Astrocyte (in vitro differentiated cells and primary cell): ENCODE measurements around the gene GIPC1. TPM values are rescaled to one million over a fixed set of nuclear protein-coding genes. Genes with fewer than 3 reads are reported as not detected.

Experiments used
- DNase-seq: peaks from one replicate; pipeline ENCODE4 v3.0.0-alpha.2; 2010; ENCODE audit warnings: low read depth
- FAIRE-seq: peaks from 2 replicates; lab custom pipeline; 2011; peaks lifted over from hg19 to GRCh38; lab: Jason Lieb, UNC
- H2AFZ ChIP-seq: 2 replicates; pipeline ENCODE4 v1.6.0; 2012; ENCODE audit warnings: low read depth, low read length, inconsistent platforms
- H3K27ac ChIP-seq: 2 replicates; pipeline ENCODE4 v1.5.1; 2011; ENCODE audit warnings: low read depth, low read length, inconsistent platforms
- H3K27me3 ChIP-seq: 2 replicates; pipeline ENCODE4 v1.6.0; 2011; ENCODE audit warnings: low read length, inconsistent platforms; ENCODE audit not compliant: insufficient read depth
- H3K36me3 ChIP-seq: 2 replicates; pipeline ENCODE4 v1.5.1; 2011; ENCODE audit warnings: low read length, inconsistent platforms; ENCODE audit not compliant: insufficient read depth
- H3K4me1 ChIP-seq: 2 replicates; pipeline ENCODE4 v1.5.1; 2011; ENCODE audit warnings: low read length, inconsistent platforms; ENCODE audit not compliant: insufficient read depth
- H3K4me2 ChIP-seq: 2 replicates; pipeline ENCODE4 v1.6.0; 2012; ENCODE audit warnings: low read length, inconsistent platforms
- H3K4me3 ChIP-seq: 2 replicates; pipeline ENCODE4 v1.5.1; 2011; ENCODE audit warnings: low read depth, mild to moderate bottlenecking, low read length, inconsistent platforms; ENCODE audit not compliant: insufficient read depth
- H3K79me2 ChIP-seq: 2 replicates; pipeline ENCODE4 v1.6.0; 2012; ENCODE audit warnings: mild to moderate bottlenecking, low read length, inconsistent platforms; ENCODE audit not compliant: insufficient read depth
- H3K9ac ChIP-seq: 2 replicates; pipeline ENCODE4 v1.6.0; 2012; ENCODE audit warnings: mild to moderate bottlenecking, low read length, inconsistent platforms
- H3K9me3 ChIP-seq: 2 replicates; pipeline ENCODE4 v1.5.1; 2012; ENCODE audit warnings: low read depth, mild to moderate bottlenecking, low read length, inconsistent platforms; ENCODE audit not compliant: insufficient read depth
- H4K20me1 ChIP-seq: 2 replicates; pipeline ENCODE4 v1.6.0; 2012; ENCODE audit warnings: low read length, inconsistent platforms; ENCODE audit not compliant: insufficient read depth
- H3K27ac Mint-ChIP-seq: one replicate; pipeline ENCODE4 v1.8.0; 2021; ENCODE audit warnings: mild to moderate bottlenecking, mixed read lengths; ENCODE audit not compliant: unreplicated experiment
- H3K27me3 Mint-ChIP-seq: one replicate; pipeline ENCODE4 v1.8.0; 2021; ENCODE audit warnings: low read depth, mixed read lengths; ENCODE audit not compliant: unreplicated experiment
- H3K36me3 Mint-ChIP-seq: one replicate; pipeline ENCODE4 v1.8.0; 2021; ENCODE audit warnings: low read depth, mixed read lengths; ENCODE audit not compliant: unreplicated experiment
- H3K4me1 Mint-ChIP-seq: one replicate; pipeline ENCODE4 v1.8.0; 2021; ENCODE audit warnings: low read depth, mixed read lengths; ENCODE audit not compliant: unreplicated experiment
- H3K4me3 Mint-ChIP-seq: one replicate; pipeline ENCODE4 v1.8.0; 2021; ENCODE audit warnings: mild to moderate bottlenecking, moderate library complexity, mixed read lengths; ENCODE audit not compliant: unreplicated experiment
- H3K9me3 Mint-ChIP-seq: one replicate; pipeline ENCODE4 v1.8.0; 2021; ENCODE audit warnings: mild to moderate bottlenecking, mixed read lengths; ENCODE audit not compliant: unreplicated experiment
- EZH2 ChIP-seq: IDR thresholded peaks from 2 replicates; pipeline ENCODE4 v1.6.1; 2012; ENCODE audit warnings: mild to moderate bottlenecking, low read length, inconsistent platforms; ENCODE audit not compliant: insufficient read depth
- total RNA-seq: library from RNA; stranded (reverse); gene quantifications from 2 replicates; pipeline ENCODE4 v1.2.1, GENCODE V29; 2021
- TF ChIP-seq, protein P1 (sequence below): IDR thresholded peaks from 2 replicates; pipeline ENCODE4 v1.5.1; 2011; ENCODE audit warnings: low read depth, mild to moderate bottlenecking, inconsistent platforms, low read length, moderate library complexity; ENCODE audit not compliant: insufficient read depth

GIPC1 gene
- total RNA-seq, 1 donor from 2014 or later: 169 TPM

- peak; percentile 98 for DNase-seq
- Histone ChIP-seq H3K27me3 (no peaks in the 10 kb centered on the region), H3K9ac (peak within 1 kb of the TSS; percentile 86), H3K4me3 (peak within 1 kb of the TSS; percentile 92), H2AFZ (peak within 1 kb of the TSS; percentile 97), H3K36me3 (no peaks in the 10 kb centered on the region), H3K27ac (peak within 1 kb of the TSS; percentile 83), H3K4me1 (peaks cover 17% of the 10 kb centered on the region), H3K4me2 (peak within 1 kb of the TSS; percentile 99), H3K79me2 (peaks cover 31% of the 10 kb centered on the region), H4K20me1 (peaks cover 11% of the 10 kb centered on the region), H3K9me3 (no peaks in the 10 kb centered on the region)
- H3K36me3 Mint-ChIP-seq: no peaks in the 10 kb centered on the region
- peaks cover 19% of the 10 kb centered on the region for H3K4me1 Mint-ChIP-seq
- peak within 1 kb of the TSS; percentile 81 for H3K27ac Mint-ChIP-seq
- TF ChIP-seq EZH2: no peak
- TF ChIP-seq, protein P1, sequence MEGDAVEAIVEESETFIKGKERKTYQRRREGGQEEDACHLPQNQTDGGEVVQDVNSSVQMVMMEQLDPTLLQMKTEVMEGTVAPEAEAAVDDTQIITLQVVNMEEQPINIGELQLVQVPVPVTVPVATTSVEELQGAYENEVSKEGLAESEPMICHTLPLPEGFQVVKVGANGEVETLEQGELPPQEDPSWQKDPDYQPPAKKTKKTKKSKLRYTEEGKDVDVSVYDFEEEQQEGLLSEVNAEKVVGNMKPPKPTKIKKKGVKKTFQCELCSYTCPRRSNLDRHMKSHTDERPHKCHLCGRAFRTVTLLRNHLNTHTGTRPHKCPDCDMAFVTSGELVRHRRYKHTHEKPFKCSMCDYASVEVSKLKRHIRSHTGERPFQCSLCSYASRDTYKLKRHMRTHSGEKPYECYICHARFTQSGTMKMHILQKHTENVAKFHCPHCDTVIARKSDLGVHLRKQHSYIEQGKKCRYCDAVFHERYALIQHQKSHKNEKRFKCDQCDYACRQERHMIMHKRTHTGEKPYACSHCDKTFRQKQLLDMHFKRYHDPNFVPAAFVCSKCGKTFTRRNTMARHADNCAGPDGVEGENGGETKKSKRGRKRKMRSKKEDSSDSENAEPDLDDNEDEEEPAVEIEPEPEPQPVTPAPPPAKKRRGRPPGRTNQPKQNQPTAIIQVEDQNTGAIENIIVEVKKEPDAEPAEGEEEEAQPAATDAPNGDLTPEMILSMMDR: no peak
- no peaks in the 10 kb centered on the region for H3K27me3 Mint-ChIP-seq
- H3K4me3 Mint-ChIP-seq: peak within 1 kb of the TSS; percentile 94
- no peak for FAIRE-seq
- no peaks in the 10 kb centered on the region for H3K9me3 Mint-ChIP-seq
Observed at GRCh38 chr19:14529254-14530004, 33.5 kb upstream of the GIPC1 start, which contains the start of gene TECR. TSS of gene TECR (plus strand) at chr19:14529594. CDS start at chr19:14529697, 103 bp downstream.

- H3K4me3 ChIP-seq: peak overlapping the region; percentile 75
- Mint-ChIP-seq H3K36me3 (no peaks in the 10 kb centered on the region), H3K4me1 (peaks cover 19% of the 10 kb centered on the region), H3K27me3 (no peaks in the 10 kb centered on the region), H3K27ac (peak overlapping the region; percentile 81), H3K9me3 (no peaks in the 10 kb centered on the region), H3K4me3 (peak overlapping the region; percentile 94)
- no peak for FAIRE-seq
- H2AFZ ChIP-seq: peak overlapping the region; percentile 90
- H3K36me3 ChIP-seq: no peaks in the 10 kb centered on the region
- H3K4me1 ChIP-seq: peaks cover 17% of the 10 kb centered on the region
- peak overlapping the region; percentile 99 for H3K4me2 ChIP-seq
- H3K9me3 ChIP-seq: no peaks in the 10 kb centered on the region
- H4K20me1 ChIP-seq: peaks cover 11% of the 10 kb centered on the region
- H3K27ac ChIP-seq: peak overlapping the region; percentile 62
- TF ChIP-seq, protein P1: no peak
- no peak for TF ChIP-seq EZH2
- H3K27me3 ChIP-seq: no peaks in the 10 kb centered on the region
- peak overlapping the region; percentile 86 for H3K9ac ChIP-seq
- no peak for DNase-seq
- peaks cover 28% of the 10 kb centered on the region for H3K79me2 ChIP-seq
Observed at GRCh38 chr19:14528419-14529253, 32.7 kb upstream of the GIPC1 start.
